ENCODE data around the gene TVP23B. TPM values are rescaled to one million over a fixed set of nuclear protein-coding genes. Genes with fewer than 3 reads are reported as not detected.

The TVP23B gene
- polyA plus RNA-seq, 1 donor from 2014 or later: 71.5 TPM

- Histone ChIP-seq H3K36me3 (ENCODE audit: insufficient read depth, low read length) (no peaks in the 10 kb centered on the region), H3F3A (ENCODE audit: insufficient read depth, low read length, poor library complexity, severe bottlenecking) (no peaks in the 10 kb centered on the region), H3K4me2 (ENCODE audit: low read length) (no peak overlapping the region), H3K4me3 (ENCODE audit: low read length) (no peak overlapping the region), H3K27ac (ENCODE audit: low read length) (no peak overlapping the region), H3K79me2 (replicated peaks; ENCODE audit: insufficient read depth, low read length) (no peaks in the 10 kb centered on the region), H3K9ac (ENCODE audit: low read length) (no peak overlapping the region), H3K27me3 (ENCODE audit: insufficient read depth, low read depth, low read length) (no peaks in the 10 kb centered on the region), H4K20me1 (ENCODE audit: insufficient read depth) (no peaks in the 10 kb centered on the region), H2AFZ (ENCODE audit: low read depth, low read length) (no peak overlapping the region), H3K9me3 (ENCODE audit: low read length) (no peaks in the 10 kb centered on the region), H3K9me2 (ENCODE audit: insufficient read depth, low read length) (no peaks in the 10 kb centered on the region)
- no peak for TF ChIP-seq TAF1 (IDR thresholded peaks at IDR 0.05; ENCODE audit: low read depth)
- TF ChIP-seq MXI1 (conservative IDR thresholded peaks at IDR 0.05; ENCODE audit: poor library complexity, severe bottlenecking): no peak
- TF ChIP-seq RAD21 (conservative IDR thresholded peaks at IDR 0.05): no peak
- TF ChIP-seq EP300 (conservative IDR thresholded peaks at IDR 0.05; ENCODE audit: poor library complexity, severe bottlenecking): no peak
- no peak for TF ChIP-seq EZH2 (IDR thresholded peaks at IDR 0.05; ENCODE audit: borderline replicate concordance, insufficient read depth, low read length, poor library complexity, severe bottlenecking)
- TF ChIP-seq SMC3 (conservative IDR thresholded peaks at IDR 0.05; ENCODE audit: poor library complexity): no peak
- TF ChIP-seq CTCF (IDR thresholded peaks at IDR 0.05; ENCODE audit: poor library complexity, severe bottlenecking): no peak
- no peak for TF ChIP-seq REST (IDR thresholded peaks at IDR 0.05; ENCODE audit: borderline replicate concordance)
- TF ChIP-seq POLR2AphosphoS5 (IDR thresholded peaks at IDR 0.05): no peak
Observed at GRCh38 chr17:18850679-18851078, 69.7 kb downstream of the TVP23B start.

GRCh38 chr17:18851201-18851600 is 70.2 kb downstream of the TVP23B start:
- no peak for TF ChIP-seq REST (IDR thresholded peaks at IDR 0.05; ENCODE audit: borderline replicate concordance)
- TF ChIP-seq POLR2AphosphoS5 (IDR thresholded peaks at IDR 0.05): no peak
- no peak for TF ChIP-seq SMC3 (conservative IDR thresholded peaks at IDR 0.05; ENCODE audit: poor library complexity)
- no peak for TF ChIP-seq MXI1 (conservative IDR thresholded peaks at IDR 0.05; ENCODE audit: poor library complexity, severe bottlenecking)
- TF ChIP-seq CTCF (IDR thresholded peaks at IDR 0.05; ENCODE audit: poor library complexity, severe bottlenecking): no peak
- no peak for TF ChIP-seq TAF1 (IDR thresholded peaks at IDR 0.05; ENCODE audit: low read depth)
- TF ChIP-seq EZH2 (IDR thresholded peaks at IDR 0.05; ENCODE audit: borderline replicate concordance, insufficient read depth, low read length, poor library complexity, severe bottlenecking): no peak
- no peak for TF ChIP-seq RAD21 (conservative IDR thresholded peaks at IDR 0.05)
- TF ChIP-seq EP300 (conservative IDR thresholded peaks at IDR 0.05; ENCODE audit: poor library complexity, severe bottlenecking): no peak
- H2AFZ ChIP-seq (ENCODE audit: low read depth, low read length): no peak overlapping the region
- no peak overlapping the region for H3K27ac ChIP-seq (ENCODE audit: low read length)
- no peaks in the 10 kb centered on the region for H3K9me3 ChIP-seq (ENCODE audit: low read length)
- no peaks in the 10 kb centered on the region for H3K36me3 ChIP-seq (ENCODE audit: insufficient read depth, low read length)
- no peaks in the 10 kb centered on the region for H3K27me3 ChIP-seq (ENCODE audit: insufficient read depth, low read depth, low read length)
- no peak overlapping the region for H3K9ac ChIP-seq (ENCODE audit: low read length)
- H3K4me2 ChIP-seq (ENCODE audit: low read length): no peak overlapping the region
- no peaks in the 10 kb centered on the region for H4K20me1 ChIP-seq (ENCODE audit: insufficient read depth)
- no peaks in the 10 kb centered on the region for H3F3A ChIP-seq (ENCODE audit: insufficient read depth, low read length, poor library complexity, severe bottlenecking)
- no peaks in the 10 kb centered on the region for H3K79me2 ChIP-seq (replicated peaks; ENCODE audit: insufficient read depth, low read length)
- H3K4me3 ChIP-seq (ENCODE audit: low read length): no peak overlapping the region
- no peaks in the 10 kb centered on the region for H3K9me2 ChIP-seq (ENCODE audit: insufficient read depth, low read length)
